K562 (cell line): ENCODE measurements around the gene MAML3. TPM values are rescaled to one million over a fixed set of nuclear protein-coding genes. Genes with fewer than 3 reads are reported as not detected.

Experiments used
- ATAC-seq: fragments of 200-7000 bp; cut with Tn5 transposase; 3 replicates; pipeline ENCODE4 v1.9.1; 2020; ENCODE audit warnings: moderate library complexity
- BruUV-seq: library from RNA; stranded (reverse); fragments of 400-500 nt; replicated peaks from 2 replicates; lab custom pipeline; 2021; lab: Mats Ljungman, UMichigan
- CTCF ChIA-PET: fragments of 300-600 bp; formaldehyde crosslinking; extraction: SDS; loops from one replicate; lab custom pipeline; 2021; ENCODE audit warnings: low intra/inter-chr PET ratio; lab: Yijun Ruan, JAX
- POLR2A ChIA-PET: fragments of 300-600, 350-650 bp; sonication (Branson Sonifier 250); formaldehyde crosslinking; extraction: SDS; loops from one replicate; lab custom pipeline; 2021; ENCODE audit warnings: antibody characterized with exemption, inconsistent platforms; lab: Yijun Ruan, JAX
- DNase-seq, 4 experiments: peaks; one replicate each; pipeline versions ENCODE4 v3.0.0 to v3.0.0-alpha.2; 2011 to 2018; ENCODE audit warnings: low spot score in 3 of 4, mixed read lengths in 3 of 4; ENCODE audit errors: extremely low read depth in 1 of 4
- FAIRE-seq: peaks from 2 replicates; lab custom pipeline; 2011; peaks lifted over from hg19 to GRCh38; lab: Jason Lieb, UNC
- H2AFZ ChIP-seq: 2 replicates; pipeline ENCODE4 v1.6.0; 2011; ENCODE audit warnings: low read depth, low read length, control low read depth, inconsistent platforms
- H3K27ac ChIP-seq: fragments of 200-600 bp; 3 replicates; pipeline ENCODE4 v1.8.0; 2011; ENCODE audit warnings: low read depth, mild to moderate bottlenecking, control low read depth, inconsistent platforms, low read length, moderate library complexity, mixed read lengths; ENCODE audit errors: extremely low read depth
- H3K27me3 ChIP-seq, 2 experiments: fragments of 300-600 bp in 1 of 2; 2 replicates in 1 of 2; 3 replicates in 1 of 2; pipeline versions ENCODE4 v1.6.0 to v1.8.0; 2011; ENCODE audit warnings: inconsistent platforms in 2 of 2, low read length in 2 of 2, mild to moderate bottlenecking in 1 of 2, mixed read lengths in 1 of 2, moderate library complexity in 1 of 2; ENCODE audit not compliant: control insufficient read depth in 2 of 2, insufficient read depth in 2 of 2
- H3K36me3 ChIP-seq: fragments of 300-600 bp; 3 replicates; pipeline ENCODE4 v1.8.0; 2011; ENCODE audit warnings: mild to moderate bottlenecking, low read length, inconsistent platforms; ENCODE audit not compliant: control insufficient read depth, insufficient read depth
- H3K4me1 ChIP-seq, 2 experiments: fragments of 200-600 bp in 1 of 2; replicated peaks in 1 of 2; 2 replicates in 1 of 2; 3 replicates in 1 of 2; pipeline versions ENCODE4 v1.5.1 to v1.8.0; 2011; ENCODE audit warnings: inconsistent platforms in 2 of 2, low read length in 2 of 2, mild to moderate bottlenecking in 1 of 2, mixed read lengths in 1 of 2, moderate library complexity in 1 of 2; ENCODE audit not compliant: control insufficient read depth in 2 of 2, insufficient read depth in 2 of 2
- H3K4me2 ChIP-seq: 2 replicates; pipeline ENCODE4 v1.6.1; 2011; ENCODE audit warnings: low read length, control low read depth, inconsistent platforms, mixed read lengths; ENCODE audit not compliant: insufficient read depth
- H3K4me3 ChIP-seq: fragments of 200-600 bp; sonication (generic), shearing (Covaris generic); 2 replicates; pipeline ENCODE4 v1.5.1; 2016; ENCODE audit warnings: control low read depth, inconsistent platforms
- H3K79me2 ChIP-seq: fragments of 200-600 bp; 3 replicates; pipeline ENCODE4 v1.8.0; 2011; ENCODE audit warnings: low read length, inconsistent platforms; ENCODE audit not compliant: control insufficient read depth, insufficient read depth
- H3K9ac ChIP-seq, 2 experiments: 2 replicates each; pipeline versions ENCODE4 v1.6.0 to v1.6.1; 2011; ENCODE audit warnings: low read depth in 2 of 2, low read length in 2 of 2, control low read depth in 1 of 2, inconsistent platforms in 1 of 2, mild to moderate bottlenecking in 1 of 2, mixed read lengths in 1 of 2; ENCODE audit not compliant: insufficient read depth in 1 of 2
- H3K9me1 ChIP-seq: one replicate; pipeline ENCODE4 v1.6.0; 2011; ENCODE audit warnings: inconsistent platforms, mild to moderate bottlenecking, low read length, moderate library complexity; ENCODE audit not compliant: control insufficient read depth, insufficient read depth
- H3K9me3 ChIP-seq: replicated peaks from 2 replicates; pipeline ENCODE4 v1.5.1; 2011; ENCODE audit warnings: low read depth, low read length, inconsistent platforms; ENCODE audit not compliant: control insufficient read depth, insufficient read depth
- H4K20me1 ChIP-seq: replicated peaks from 2 replicates; pipeline ENCODE4 v1.6.1; 2011; ENCODE audit warnings: low read length, inconsistent platforms, mixed read lengths; ENCODE audit not compliant: control insufficient read depth, insufficient read depth
- CXXC5 ChIP-seq: fragments of 250-450 bp; sonication (Bioruptor Pico); IDR thresholded peaks from 2 replicates; pipeline ENCODE4 v1.8.0; 2022; ENCODE audit warnings: inconsistent platforms, mild to moderate bottlenecking, moderate library complexity
- TSC22D4 ChIP-seq: fragments of 450-650 bp; IDR thresholded peaks from 2 replicates; pipeline ENCODE4 v1.6.1; 2016; ENCODE audit warnings: missing genetic modification characterization, missing biosample characterization, control low read depth
- ZNF318 ChIP-seq, 2 experiments: fragments of 450-650 bp; IDR thresholded peaks; 2 replicates each; pipeline ENCODE4 v1.6.1; 2016; ENCODE audit warnings: mild to moderate bottlenecking in 2 of 2, borderline replicate concordance in 1 of 2, low read depth in 1 of 2, moderate library complexity in 1 of 2
- ZNF75A ChIP-seq: fragments of 450-650 bp; formaldehyde crosslinking; IDR thresholded peaks from 2 replicates; pipeline ENCODE4 v1.4.0; 2020; ENCODE audit warnings: mild to moderate bottlenecking
- WGBS: fragments of 100-300 bp; shearing (Covaris generic); methylation state at CpG from one replicate; pipeline ENCODE4 v1.1.6; 2016; ENCODE audit warnings: low coverage, mixed read lengths; ENCODE audit not compliant: insufficient coverage; ENCODE audit errors: missing lambda C conversion rate; 5-methylcytosine and 5-hydroxymethylcytosine counted together
- in situ Hi-C: fragments of 300-500 bp; cut with MboI; formaldehyde crosslinking; loops from 4 replicates; pipeline ENCODE4 v1.15.0; 2018; ENCODE audit warnings: inconsistent platforms, mixed read lengths
- intact Hi-C: fragments of 100-400 bp; cut with micrococcal nuclease; formaldehyde crosslinking; loops from 2 replicates; pipeline ENCODE4 v1.14.2; 2022
- polyA plus RNA-seq, 8 experiments: library from polyadenylated mRNA; depleted of rRNA in 4 of 8; stranded (reverse) in 5 of 8; unstranded in 3 of 8; fragments of >200 nt; fragmentation: Nextera tagmentation in 2 of 8; fragmentation: Illumina TruSeq in 1 of 8; extraction: Ambion mirVana in 2 of 8; extraction: Trizol in 1 of 8; gene quantifications; 2 replicates each; pipeline versions ENCODE4 v1.2.1 to v1.2.3, GENCODE V29; 2011 to 2014; ENCODE audit warnings: inconsistent platforms in 1 of 8, missing spikeins in 1 of 8
- total RNA-seq, 7 experiments: library from RNA; depleted of rRNA in 6 of 7; stranded (reverse); fragments of >200 nt in 6 of 7; fragmentation: Illumina TruSeq in 2 of 7; extraction: Trizol in 2 of 7; gene quantifications; 2 replicates each; pipeline versions ENCODE4 v1.2.1 to v1.2.3, GENCODE V29; 2011 to 2021; ENCODE audit warnings: low replicate concordance in 1 of 7

MAML3 gene
- total and polyA plus RNA-seq, 9 of the 15 experiments (the other 6 are each of a cell fraction or from before 2014, with no cell fraction given): 0.01 to 0.55 (median 0.25) TPM

GRCh38 chr4:139759097-139759496, 394.9 kb downstream of the MAML3 start:
- no peaks in the 10 kb centered on the region for H3K9me3 ChIP-seq
- H2AFZ ChIP-seq: no peak overlapping the region
- H4K20me1 ChIP-seq: no peaks in the 10 kb centered on the region
- CTCF ChIA-PET: interaction anchor here (0.5 kb wide), 1 partner anchor 575 kb away, joined by 4 read pairs; no protein-coding TSS in a partner anchor
- H3K27me3 ChIP-seq: peaks cover 30% of the 10 kb centered on the region in 2 experiments; a peak in 4 of 5 replicates
- H3K36me3 ChIP-seq: no peaks in the 10 kb centered on the region
- no peaks in the 10 kb centered on the region for H3K4me1 ChIP-seq
- intact Hi-C loops (loop anchor here (10.0 kb wide), 1 partner anchor 496 kb away; no protein-coding TSS in a partner anchor), in situ Hi-C loops (no loop called here)
- 0% methylated on average over 4 of the region's 4 CpGs for WGBS
- no peaks in the 10 kb centered on the region for H3K79me2 ChIP-seq
- H3K9me1 ChIP-seq: no peaks in the 10 kb centered on the region
- no peak overlapping the region for H3K9ac ChIP-seq
- H3K4me2 ChIP-seq: no peak overlapping the region
- no TSS peak for BruUV-seq
- H3K27ac ChIP-seq: no peak overlapping the region
- no peak for TF ChIP-seq ZNF75A (CRISPR knock-in tag)
- no peak for TF ChIP-seq ZNF318 (IDR thresholded peaks at IDR 0.05; ENCODE audit: borderline replicate concordance in 1 of 2, low read depth in 1 of 2)
- no peak for TF ChIP-seq TSC22D4 (tag)
- no peak for TF ChIP-seq CXXC5
- TF ChIP-seq, all 486 proteins: peak for 0
- no peak for ATAC-seq
- DNase-seq: no peak
- no peak overlapping the region for H3K4me3 ChIP-seq
- POLR2A ChIA-PET: no interaction called here
- no peak for FAIRE-seq
